Gastrocnemius medialis (tissue), 4 donors: ENCODE results near the gene PPDPF.

Experiments
- CTCF ChIP-seq, 5 experiments: fragments of 450-650 bp in 3 of 5; fragments of 200-600 bp in 2 of 5; sonication (generic) in 2 of 5; IDR thresholded peaks in 4 of 5; conservative IDR thresholded peaks in 1 of 5; 1 replicate in 4 of 5; 2 replicates in 1 of 5; pipeline ENCODE4 v1.5.1; 2016 to 2019; ENCODE audit warnings: antibody characterized with exemption in 5 of 5, mild to moderate bottlenecking in 3 of 5, moderate library complexity in 3 of 5
- POLR2A ChIP-seq, 2 donors: fragments of 450-650 bp; IDR thresholded peaks; one replicate each; pipeline ENCODE4 v1.6.1; 2017; ENCODE audit warnings: antibody characterized with exemption in 2 of 2, mild to moderate bottlenecking in 2 of 2, moderate library complexity in 2 of 2

GRCh38 chr20:63521602-63522001 is 1.0 kb downstream of the PPDPF start:
- TF ChIP-seq CTCF (IDR thresholded peaks at IDR 0.05 in 4 of 5, conservative IDR thresholded peaks at IDR 0.05 in 1 of 5), result no peak
- TF ChIP-seq POLR2A (IDR thresholded peaks at IDR 0.05), result no peak
